Activated CD8-positive, alpha-beta T cell treated with anti-CD3 and anti-CD28 coated beads for 36 hours (primary cell): ENCODE data around the gene CAMSAP2. TPM values are rescaled to one million over a fixed set of nuclear protein-coding genes. Genes with fewer than 3 reads are reported as not detected.

Experiments used
- ATAC-seq: fragments of 200-7000 bp; cut with Tn5 transposase; one replicate; pipeline ENCODE4 v1.10.0; 2021; ENCODE audit warnings: mild to moderate bottlenecking, moderate library complexity
- CTCF ChIA-PET: fragments of 350-600 bp; sonication (Branson Sonifier 250); formaldehyde crosslinking; loops from one replicate; lab custom pipeline; 2021; ENCODE audit warnings: antibody characterized with exemption; lab: Charles Lee
- POLR2A ChIA-PET: fragments of 350-600 bp; sonication (Branson Sonifier 250); formaldehyde crosslinking; loops from one replicate; lab custom pipeline; 2021; ENCODE audit warnings: antibody characterized with exemption; lab: Charles Lee
- DNase-seq: peaks from one replicate; pipeline ENCODE4 v3.0.0-alpha.2; 2020
- H3K27ac Mint-ChIP-seq: one replicate; pipeline ENCODE4 v1.8.0; 2021; ENCODE audit warnings: mild to moderate bottlenecking, mixed read lengths
- H3K27me3 Mint-ChIP-seq: one replicate; pipeline ENCODE4 v1.8.0; 2021; ENCODE audit warnings: mixed read lengths
- H3K36me3 Mint-ChIP-seq: one replicate; pipeline ENCODE4 v1.8.0; 2021; ENCODE audit warnings: low read depth, mixed read lengths
- H3K4me1 Mint-ChIP-seq: one replicate; pipeline ENCODE4 v1.8.0; 2021; ENCODE audit warnings: low read depth, mixed read lengths
- H3K4me3 Mint-ChIP-seq: one replicate; pipeline ENCODE4 v1.8.0; 2021; ENCODE audit warnings: mild to moderate bottlenecking, moderate library complexity, mixed read lengths
- H3K9me3 Mint-ChIP-seq: one replicate; pipeline ENCODE4 v1.8.0; 2021; ENCODE audit warnings: mixed read lengths
- CTCF ChIP-seq: fragments of 200-600 bp; IDR thresholded peaks from one replicate; pipeline ENCODE4 v1.8.0; 2022; ENCODE audit warnings: antibody characterized with exemption, mild to moderate bottlenecking
- intact Hi-C: fragments of 100-400 bp; cut with micrococcal nuclease; formaldehyde crosslinking; loops from one replicate; pipeline ENCODE4 v1.10.0; 2022
- total RNA-seq, 2 experiments: library from RNA; stranded (reverse); gene quantifications; one replicate each; pipeline ENCODE4 v1.2.3, GENCODE V29; 2021

Gene CAMSAP2
- total RNA-seq, 2 experiments from 2014 or later: 1.8 to 2.1 TPM

- H3K36me3 Mint-ChIP-seq: no peaks in the 10 kb centered on the region
- H3K4me1 Mint-ChIP-seq: no peaks in the 10 kb centered on the region
- intact Hi-C loops: no loop called here
- TF ChIP-seq CTCF: no peak
- ChIA-PET CTCF (interaction anchor here (1.5 kb wide), 1 partner anchor 11 kb away, joined by 5 read pairs; no protein-coding TSS in a partner anchor), POLR2A (interaction anchor here (1.0 kb wide), 1 partner anchor 8 kb away, joined by 4 read pairs; no protein-coding TSS in a partner anchor)
- no peaks in the 10 kb centered on the region for H3K9me3 Mint-ChIP-seq
- ATAC-seq (no peak), DNase-seq (no peak)
- no peak overlapping the region for H3K4me3 Mint-ChIP-seq
- H3K27ac Mint-ChIP-seq: no peak overlapping the region
- peaks cover 5% of the 10 kb centered on the region for H3K27me3 Mint-ChIP-seq
Measured at GRCh38 chr1:200899451-200899915, 160.8 kb downstream of the CAMSAP2 start.

- ATAC-seq: no peak
- H3K27ac Mint-ChIP-seq: no peak overlapping the region
- no peaks in the 10 kb centered on the region for H3K9me3 Mint-ChIP-seq
- no peak overlapping the region for H3K4me3 Mint-ChIP-seq
- peaks cover 5% of the 10 kb centered on the region for H3K27me3 Mint-ChIP-seq
- no peak for DNase-seq
- ChIA-PET CTCF (interaction anchor here (1.5 kb wide), 1 partner anchor 12 kb away, joined by 5 read pairs; no protein-coding TSS in a partner anchor), POLR2A (interaction anchor here (0.6 to 1.0 kb wide), 2 partner anchors 9 to 67 kb away, joined by 3 to 4 read pairs; no protein-coding TSS in a partner anchor)
- TF ChIP-seq CTCF: no peak
- H3K4me1 Mint-ChIP-seq: peaks cover 1% of the 10 kb centered on the region
- no peaks in the 10 kb centered on the region for H3K36me3 Mint-ChIP-seq
- intact Hi-C loops: no loop called here
Measured at GRCh38 chr1:200899954-200900867, 161.5 kb downstream of the CAMSAP2 start.

GRCh38 chr1:200900877-200901276, 162.2 kb downstream of the CAMSAP2 start:
- no peak overlapping the region for H3K27ac Mint-ChIP-seq
- H3K36me3 Mint-ChIP-seq: no peaks in the 10 kb centered on the region
- intact Hi-C loops: no loop called here
- ATAC-seq (no peak), DNase-seq (no peak)
- H3K9me3 Mint-ChIP-seq: no peaks in the 10 kb centered on the region
- no peak for TF ChIP-seq CTCF
- ChIA-PET CTCF (interaction anchor here (0.7 to 1.5 kb wide), 3 partner anchors 8 to 22 kb away, joined by 3 to 5 read pairs (median 3); no protein-coding TSS in a partner anchor), POLR2A (interaction anchor here (0.6 kb wide), 1 partner anchor 676 kb away, joined by 3 read pairs; no protein-coding TSS in a partner anchor)
- H3K4me3 Mint-ChIP-seq: no peak overlapping the region
- peaks cover 5% of the 10 kb centered on the region for H3K27me3 Mint-ChIP-seq
- H3K4me1 Mint-ChIP-seq: peaks cover 7% of the 10 kb centered on the region

GRCh38 chr1:200901350-200901749, 162.7 kb downstream of the CAMSAP2 start:
- ChIA-PET CTCF (interaction anchor here (0.7 to 1.3 kb wide), 2 partner anchors 9 to 23 kb away, joined by 3 read pairs; no protein-coding TSS in a partner anchor), POLR2A (interaction anchor here (0.6 to 1.2 kb wide), 3 partner anchors 29 to 675 kb away, joined by 3 read pairs; partner anchors contain the start of gene GPR25)
- intact Hi-C loops: no loop called here
- H3K36me3 Mint-ChIP-seq: no peaks in the 10 kb centered on the region
- DNase-seq: no peak
- no peaks in the 10 kb centered on the region for H3K9me3 Mint-ChIP-seq
- peaks cover 5% of the 10 kb centered on the region for H3K27me3 Mint-ChIP-seq
- no peak for TF ChIP-seq CTCF
- peaks cover 8% of the 10 kb centered on the region for H3K4me1 Mint-ChIP-seq
- H3K27ac Mint-ChIP-seq: no peak overlapping the region
- H3K4me3 Mint-ChIP-seq: no peak overlapping the region
- no peak for ATAC-seq
